SU-DHL-6 (cell line): ENCODE measurements around the gene CA5B.

Experiments
- H2AFZ ChIP-seq: fragments of 200-600 bp; sonication (generic); 2 replicates; pipeline ENCODE4 v1.6.1; 2014; ENCODE audit warnings: low read depth, mild to moderate bottlenecking, moderate library complexity, mixed read lengths, antibody characterized with exemption, low read length; ENCODE audit not compliant: severe bottlenecking
- H3F3A ChIP-seq: fragments of 200-600 bp; shearing (Covaris generic); 2 replicates; pipeline ENCODE4 v1.6.0; 2016; ENCODE audit warnings: antibody characterized with exemption, mild to moderate bottlenecking; ENCODE audit not compliant: insufficient read depth
- H3K27ac ChIP-seq: fragments of 200-600 bp; sonication (generic); 2 replicates; pipeline ENCODE4 v1.5.1; 2016; ENCODE audit warnings: low read depth, mild to moderate bottlenecking, low read length, moderate library complexity, mixed read lengths
- H3K27me3 ChIP-seq: fragments of 200-600 bp; sonication (generic), shearing (Covaris generic); 2 replicates; pipeline ENCODE4 v1.6.0; 2014; ENCODE audit warnings: mild to moderate bottlenecking, low read length
- H3K36me3 ChIP-seq: fragments of 200-600 bp; sonication (generic); 2 replicates; pipeline ENCODE4 v1.6.1; 2014; ENCODE audit warnings: mild to moderate bottlenecking, low read length, mixed read lengths
- H3K4me2 ChIP-seq: fragments of 300-600, 200-600 bp; shearing (Covaris generic), sonication (generic); 2 replicates; pipeline ENCODE4 v1.6.0; 2014; ENCODE audit warnings: low read length, low read depth, mild to moderate bottlenecking; ENCODE audit not compliant: poor library complexity, severe bottlenecking
- H3K4me3 ChIP-seq: fragments of 200-600 bp; sonication (generic); 2 replicates; pipeline ENCODE4 v1.5.1; 2014; ENCODE audit warnings: antibody characterized with exemption, low read length, mild to moderate bottlenecking, mixed read lengths; ENCODE audit not compliant: insufficient read depth, poor library complexity, severe bottlenecking
- H3K79me2 ChIP-seq: fragments of 200-600 bp; sonication (generic); 2 replicates; pipeline ENCODE4 v1.6.1; 2014; ENCODE audit warnings: mild to moderate bottlenecking, low read length, moderate library complexity; ENCODE audit not compliant: insufficient read depth
- H3K9ac ChIP-seq: fragments of 200-600 bp; sonication (generic); 2 replicates; pipeline ENCODE4 v1.7.0; 2014; ENCODE audit warnings: mild to moderate bottlenecking, low read length
- H3K9me2 ChIP-seq: fragments of 200-600 bp; sonication (generic); replicated peaks from 2 replicates; pipeline ENCODE4 v1.6.1; 2014; ENCODE audit warnings: low read length; ENCODE audit not compliant: insufficient read depth
- H3K9me3 ChIP-seq: fragments of 200-600 bp; sonication (generic); 2 replicates; pipeline ENCODE4 v1.6.1; 2014; ENCODE audit warnings: low read length, mixed read lengths; ENCODE audit not compliant: insufficient read depth
- H4K20me1 ChIP-seq: fragments of 200-600 bp; sonication (generic); 2 replicates; pipeline ENCODE4 v1.6.1; 2014; ENCODE audit warnings: low read depth, mild to moderate bottlenecking, antibody characterized with exemption, low read length, moderate library complexity, mixed read lengths
- EZH2phosphoT487 ChIP-seq: fragments of 200-600 bp; sonication (generic), shearing (Covaris generic); conservative IDR thresholded peaks from 2 replicates; pipeline ENCODE4 v1.6.1; 2018; ENCODE audit warnings: mild to moderate bottlenecking, antibody characterized with exemption, low read length, moderate library complexity, mixed read lengths
- TF ChIP-seq, protein P1 (sequence below): fragments of 200-600 bp; sonication (generic); IDR thresholded peaks from one replicate; pipeline ENCODE4 v1.5.1; 2017; ENCODE audit warnings: antibody characterized with exemption, mild to moderate bottlenecking, low read length, moderate library complexity; ENCODE audit not compliant: insufficient read depth, poor library complexity, severe bottlenecking

CA5B gene

DNA sequence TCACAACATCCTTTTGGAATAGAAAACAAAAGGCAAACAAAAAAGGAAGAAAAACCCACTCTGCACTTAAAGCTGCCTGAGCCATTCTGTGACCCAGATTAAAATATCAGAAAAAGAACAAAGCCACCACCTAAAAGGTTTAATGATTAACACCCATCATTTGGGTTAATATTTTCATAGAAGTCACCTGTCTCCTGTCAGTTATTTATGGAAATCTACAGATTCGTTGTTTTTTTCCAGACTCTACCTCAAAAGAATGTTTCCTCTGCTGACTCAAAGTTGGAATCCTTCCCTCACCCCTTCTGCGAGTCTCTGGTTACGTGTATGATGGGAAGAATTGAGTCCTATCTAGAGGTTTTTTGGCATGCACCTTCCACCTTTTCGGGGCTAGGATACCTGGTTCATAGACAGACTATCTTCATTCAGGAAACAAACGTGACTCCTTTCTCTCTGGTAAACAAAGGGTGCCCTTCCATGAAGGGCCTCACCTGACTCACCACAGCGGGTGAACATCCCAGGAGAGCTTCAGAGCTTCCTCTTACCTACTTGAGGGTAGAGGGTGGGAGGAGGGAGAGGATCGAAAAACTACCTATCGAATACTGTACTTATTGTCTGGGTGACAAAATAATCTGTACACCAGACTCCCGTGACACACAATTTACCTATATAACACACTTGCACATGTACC lies 19.6 kb upstream of the CA5B start:
- Histone ChIP-seq H3K36me3 (no peaks in the 10 kb centered on the region), H3K27ac (no peak overlapping the region), H3K9ac (no peak overlapping the region), H3K27me3 (no peaks in the 10 kb centered on the region), H3K4me2 (no peak overlapping the region), H3K9me2 (no peaks in the 10 kb centered on the region), H3K9me3 (no peaks in the 10 kb centered on the region), H3K79me2 (no peaks in the 10 kb centered on the region), H4K20me1 (no peaks in the 10 kb centered on the region), H3K4me3 (no peak overlapping the region), H3F3A (no peaks in the 10 kb centered on the region), H2AFZ (no peak overlapping the region)
- no peak for TF ChIP-seq EZH2phosphoT487
- TF ChIP-seq, protein P1, sequence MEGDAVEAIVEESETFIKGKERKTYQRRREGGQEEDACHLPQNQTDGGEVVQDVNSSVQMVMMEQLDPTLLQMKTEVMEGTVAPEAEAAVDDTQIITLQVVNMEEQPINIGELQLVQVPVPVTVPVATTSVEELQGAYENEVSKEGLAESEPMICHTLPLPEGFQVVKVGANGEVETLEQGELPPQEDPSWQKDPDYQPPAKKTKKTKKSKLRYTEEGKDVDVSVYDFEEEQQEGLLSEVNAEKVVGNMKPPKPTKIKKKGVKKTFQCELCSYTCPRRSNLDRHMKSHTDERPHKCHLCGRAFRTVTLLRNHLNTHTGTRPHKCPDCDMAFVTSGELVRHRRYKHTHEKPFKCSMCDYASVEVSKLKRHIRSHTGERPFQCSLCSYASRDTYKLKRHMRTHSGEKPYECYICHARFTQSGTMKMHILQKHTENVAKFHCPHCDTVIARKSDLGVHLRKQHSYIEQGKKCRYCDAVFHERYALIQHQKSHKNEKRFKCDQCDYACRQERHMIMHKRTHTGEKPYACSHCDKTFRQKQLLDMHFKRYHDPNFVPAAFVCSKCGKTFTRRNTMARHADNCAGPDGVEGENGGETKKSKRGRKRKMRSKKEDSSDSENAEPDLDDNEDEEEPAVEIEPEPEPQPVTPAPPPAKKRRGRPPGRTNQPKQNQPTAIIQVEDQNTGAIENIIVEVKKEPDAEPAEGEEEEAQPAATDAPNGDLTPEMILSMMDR: no peak

DNA sequence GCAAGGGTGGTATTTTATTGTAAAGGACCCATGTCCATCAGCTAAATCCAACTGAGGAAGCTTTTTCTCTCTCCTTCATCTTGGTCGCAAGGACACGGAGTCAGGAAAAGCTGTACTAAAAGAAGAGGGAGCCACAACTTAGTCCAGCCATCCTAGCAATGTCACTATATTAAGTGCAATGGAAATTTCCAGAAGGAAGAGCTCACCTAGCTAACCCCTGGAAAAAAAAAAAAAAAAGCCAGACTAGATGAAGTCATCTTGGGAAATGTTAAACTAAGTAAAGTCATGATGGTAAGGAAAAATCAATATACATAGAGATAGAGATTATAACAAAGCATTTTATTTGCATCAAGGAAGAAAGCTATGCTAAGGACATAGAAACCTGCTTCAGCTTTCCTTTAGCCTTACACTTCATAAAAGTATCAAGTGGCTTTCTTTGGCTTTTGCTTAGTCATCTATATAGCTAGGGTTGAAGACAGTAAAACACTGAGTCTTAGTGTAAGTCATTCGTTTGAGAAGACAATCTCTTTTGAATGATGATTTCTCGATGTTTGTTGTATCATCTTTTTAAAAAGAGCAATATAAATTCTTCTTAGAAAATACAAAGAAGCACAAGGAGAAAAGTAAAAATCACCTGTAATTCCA lies 18.6 kb upstream of the CA5B start:
- Histone ChIP-seq H3K36me3 (no peaks in the 10 kb centered on the region), H3K4me3 (no peak overlapping the region), H3K27ac (no peak overlapping the region), H4K20me1 (no peaks in the 10 kb centered on the region), H2AFZ (no peak overlapping the region), H3K27me3 (no peaks in the 10 kb centered on the region), H3K9me3 (no peaks in the 10 kb centered on the region), H3K79me2 (no peaks in the 10 kb centered on the region), H3K9ac (no peak overlapping the region), H3F3A (no peaks in the 10 kb centered on the region), H3K9me2 (no peaks in the 10 kb centered on the region), H3K4me2 (no peak overlapping the region)
- TF ChIP-seq EZH2phosphoT487: no peak
- TF ChIP-seq, protein P1: no peak

DNA sequence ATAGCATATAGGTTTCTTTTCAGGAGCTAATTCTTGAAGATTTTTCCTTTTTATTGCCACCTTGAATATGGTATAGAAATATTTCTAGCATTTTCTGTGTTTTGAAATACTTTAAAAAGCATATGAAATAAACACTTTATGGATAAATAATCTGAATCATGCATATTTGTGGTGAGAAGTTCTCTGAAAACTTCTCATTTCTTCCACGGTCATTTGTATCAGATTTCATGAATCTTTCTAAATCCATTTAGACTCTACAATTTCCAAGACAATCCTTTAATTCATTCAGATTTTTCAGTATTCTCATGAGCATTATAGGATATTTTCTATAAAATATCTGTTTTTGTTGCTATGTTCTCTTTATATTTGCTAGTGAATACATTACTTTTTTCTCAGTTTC lies 16.2 kb upstream of the CA5B start:
- Histone ChIP-seq H3K9ac (no peak overlapping the region), H3K36me3 (no peaks in the 10 kb centered on the region), H4K20me1 (no peaks in the 10 kb centered on the region), H2AFZ (no peak overlapping the region), H3K79me2 (no peaks in the 10 kb centered on the region), H3K27me3 (no peaks in the 10 kb centered on the region), H3F3A (no peaks in the 10 kb centered on the region), H3K4me2 (no peak overlapping the region), H3K27ac (no peak overlapping the region), H3K9me2 (no peaks in the 10 kb centered on the region), H3K4me3 (no peak overlapping the region), H3K9me3 (no peaks in the 10 kb centered on the region)
- no peak for TF ChIP-seq EZH2phosphoT487
- TF ChIP-seq, protein P1: no peak
